Measurements from ENCODE around the gene SH2D7.

SH2D7 gene

GRCh38 chr15:78103406-78104118 is 11.2 kb downstream of the SH2D7 start:
- DNase-seq (ENCODE audit: low read depth in 2 of 2), result peak; percentile 26 to 50

- DNase-seq (ENCODE audit: low read depth in 2 of 2), result no peak
Measured at GRCh38 chr15:78104119-78104479, 11.7 kb downstream of the SH2D7 start.

- DNase-seq (ENCODE audit: low read depth in 2 of 2), result no peak
Measured at GRCh38 chr15:78104566-78105475, 12.5 kb downstream of the SH2D7 start.

- no peak for DNase-seq (ENCODE audit: low read depth in 2 of 2)
Measured at GRCh38 chr15:78105476-78106241, 13.3 kb downstream of the SH2D7 start.

GRCh38 chr15:78107471-78107870 is 15.1 kb downstream of the SH2D7 start:
- DNase-seq (ENCODE audit: low read depth in 2 of 2), result no peak

GRCh38 chr15:78108300-78109084 is 16.1 kb downstream of the SH2D7 start:
- DNase-seq (ENCODE audit: low read depth in 2 of 2), result peak; percentile 75 to 79

GRCh38 chr15:78109156-78109555 is 16.8 kb downstream of the SH2D7 start:
- DNase-seq (ENCODE audit: low read depth in 2 of 2), result no peak

GRCh38 chr15:78110096-78110495 is 17.7 kb downstream of the SH2D7 start:
- no peak for DNase-seq (ENCODE audit: low read depth in 2 of 2)

GRCh38 chr15:78110916-78111475 is 18.6 kb downstream of the SH2D7 start:
- no peak for DNase-seq (ENCODE audit: low read depth in 2 of 2)

GRCh38 chr15:78111788-78112187 is 19.4 kb downstream of the SH2D7 start:
- DNase-seq (ENCODE audit: low read depth in 2 of 2), result no peak

GRCh38 chr15:78112551-78112950 is 20.2 kb downstream of the SH2D7 start:
- DNase-seq (ENCODE audit: low read depth in 2 of 2), result no peak

GRCh38 chr15:78120523-78120922 is 28.2 kb downstream of the SH2D7 start:
- no peak for DNase-seq (ENCODE audit: low read depth in 2 of 2)

- DNase-seq (ENCODE audit: low read depth in 2 of 2), result no peak
Measured at GRCh38 chr15:78125267-78125666, 32.9 kb downstream of the SH2D7 start.

- DNase-seq (ENCODE audit: low read depth in 2 of 2), result no peak
Measured at GRCh38 chr15:78127882-78128281, 35.5 kb downstream of the SH2D7 start.

GRCh38 chr15:78129077-78129750 is 36.9 kb downstream of the SH2D7 start:
- DNase-seq (ENCODE audit: low read depth in 2 of 2), result no peak

- no peak for DNase-seq (ENCODE audit: low read depth in 2 of 2)
Measured at GRCh38 chr15:78129751-78130287, 37.5 kb downstream of the SH2D7 start.

GRCh38 chr15:78130466-78131294 is 38.3 kb downstream of the SH2D7 start:
- no peak for DNase-seq (ENCODE audit: low read depth in 2 of 2)

- peak; percentile 65 to 68 for DNase-seq (ENCODE audit: low read depth in 2 of 2)
Measured at GRCh38 chr15:78131295-78132061, 39.1 kb downstream of the SH2D7 start, which contains the start of gene CIB2. Gene CIB2, minus strand, starts transcription at chr15:78131445. Its CDS starts 230 bp downstream, at chr15:78131215.
